HCT116 (cell line): ENCODE measurements around the gene TBC1D16. TPM values are rescaled to one million over a fixed set of nuclear protein-coding genes. Genes with fewer than 3 reads are reported as not detected.

Experiments used
- ATAC-seq: fragments of 200-7000 bp; cut with Tn5 transposase; 2 replicates; pipeline ENCODE4 v1.9.1; 2020; ENCODE audit warnings: mild to moderate bottlenecking, moderate library complexity
- BruUV-seq: library from RNA; stranded (reverse); fragments of 400-500 nt; replicated peaks from 2 replicates; lab custom pipeline; 2021; lab: Mats Ljungman, UMichigan
- CTCF ChIA-PET: fragments of 300-600 bp; sonication (Branson Sonifier 250); formaldehyde crosslinking; loops from one replicate; lab custom pipeline; 2021; ENCODE audit warnings: antibody characterized with exemption; lab: Charles Lee
- POLR2A ChIA-PET: fragments of 300-600, 350-600 bp; sonication (Branson Sonifier 250); formaldehyde crosslinking; loops from one replicate; lab custom pipeline; 2021; ENCODE audit warnings: antibody characterized with exemption; lab: Charles Lee
- RAD21 ChIA-PET, 2 experiments: fragments of 300-600 bp; sonication (Branson Sonifier 250); formaldehyde crosslinking; loops; one replicate each; lab custom pipeline; 2023; ENCODE audit warnings: low total read pairs in 2 of 2; ENCODE audit not compliant: uncharacterized antibody in 2 of 2, unreplicated experiment in 2 of 2, low non-redundant PET in 1 of 2; lab: Charles Lee
- DNase-seq: peaks from one replicate; pipeline ENCODE4 v3.0.0-alpha.2; 2010; ENCODE audit warnings: low read depth, low spot score
- H2AFZ ChIP-seq: fragments of 200-600 bp; shearing (Covaris generic), sonication (generic); 2 replicates; pipeline ENCODE4 v1.6.1; 2017; ENCODE audit warnings: low read depth, mixed run types, mixed read lengths, antibody characterized with exemption, low read length; ENCODE audit not compliant: poor library complexity, severe bottlenecking
- H3K27ac ChIP-seq: 2 replicates; pipeline ENCODE4 v1.5.1; 2012; ENCODE audit warnings: low read depth, low read length
- H3K27me3 ChIP-seq: fragments of 200-600 bp; sonication (generic); 2 replicates; pipeline ENCODE4 v1.6.1; 2016; ENCODE audit warnings: mixed run types, low read length, mixed read lengths; ENCODE audit not compliant: insufficient read depth
- H3K36me3 ChIP-seq, 2 experiments: fragments of 200-500 bp in 1 of 2; fragments of 200-600 bp in 1 of 2; sonication (Bioruptor generic) in 1 of 2; sonication (generic) in 1 of 2; 2 replicates each; pipeline versions ENCODE4 v1.5.1 to v1.6.1; 2014 to 2016; ENCODE audit warnings: low read length in 2 of 2, inconsistent platforms in 1 of 2, mixed read lengths in 1 of 2, mixed run types in 1 of 2; ENCODE audit not compliant: insufficient read depth in 2 of 2, control insufficient read depth in 1 of 2
- H3K4me1 ChIP-seq, 2 experiments: fragments of 200-600 bp in 1 of 2; sonication (generic) in 1 of 2; 2 replicates each; pipeline versions ENCODE4 v1.5.1 to v1.6.1; 2012 to 2017; ENCODE audit warnings: low read length in 2 of 2, inconsistent platforms in 1 of 2, mild to moderate bottlenecking in 1 of 2, mixed read lengths in 1 of 2, mixed run types in 1 of 2, moderate library complexity in 1 of 2; ENCODE audit not compliant: insufficient read depth in 2 of 2, control insufficient read depth in 1 of 2
- H3K4me2 ChIP-seq: fragments of 200-600 bp; sonication (generic); 2 replicates; pipeline ENCODE4 v1.6.1; 2017; ENCODE audit warnings: mixed run types, low read length, mixed read lengths
- H3K4me3 ChIP-seq, 2 experiments: fragments of 200-600 bp in 1 of 2; sonication (generic) in 1 of 2; replicated peaks in 1 of 2; 2 replicates each; pipeline ENCODE4 v1.5.1; 2011 to 2016; ENCODE audit warnings: low read length in 2 of 2, control low read depth in 1 of 2, low read depth in 1 of 2, mild to moderate bottlenecking in 1 of 2, mixed read lengths in 1 of 2, mixed run types in 1 of 2
- H3K79me2 ChIP-seq: fragments of 200-600 bp; sonication (generic); 2 replicates; pipeline ENCODE4 v1.6.1; 2017; ENCODE audit warnings: mild to moderate bottlenecking, mixed run types, low read length, moderate library complexity, mixed read lengths; ENCODE audit not compliant: insufficient read depth
- H3K9ac ChIP-seq: fragments of 200-600 bp; sonication (generic); 2 replicates; pipeline ENCODE4 v1.6.1; 2016; ENCODE audit warnings: low read length, mixed read lengths
- H3K9me2 ChIP-seq: fragments of 200-600 bp; sonication (generic), shearing (Covaris generic); 2 replicates; pipeline ENCODE4 v1.6.1; 2017; ENCODE audit warnings: mixed run types, mild to moderate bottlenecking, moderate library complexity; ENCODE audit not compliant: insufficient read depth
- H3K9me3 ChIP-seq, 2 experiments: fragments of 200-500 bp in 1 of 2; fragments of 200-600 bp in 1 of 2; sonication (Bioruptor generic) in 1 of 2; sonication (generic) in 1 of 2; 2 replicates each; pipeline ENCODE4 v1.6.1; 2014 to 2017; ENCODE audit warnings: low read length in 2 of 2, mixed read lengths in 2 of 2, inconsistent platforms in 1 of 2, low read depth in 1 of 2, mild to moderate bottlenecking in 1 of 2, mixed run types in 1 of 2, moderate library complexity in 1 of 2; ENCODE audit not compliant: control insufficient read depth in 1 of 2, insufficient read depth in 1 of 2
- H4K20me1 ChIP-seq: fragments of 200-600 bp; sonication (generic), shearing (Covaris generic); 2 replicates; pipeline ENCODE4 v1.6.1; 2017; ENCODE audit warnings: mixed run types, mild to moderate bottlenecking, moderate library complexity; ENCODE audit not compliant: insufficient read depth
- ATF3 ChIP-seq: IDR thresholded peaks from 2 replicates; pipeline ENCODE4 v1.6.1; 2012
- EZH2phosphoT487 ChIP-seq: fragments of 200-600 bp; IDR thresholded peaks from 2 replicates; pipeline ENCODE4 v1.6.1; 2018; ENCODE audit warnings: antibody characterized with exemption, borderline replicate concordance
- FOSL1 ChIP-seq: IDR thresholded peaks from 2 replicates; pipeline ENCODE4 v1.6.1; 2012; ENCODE audit warnings: low read depth
- POLR2A ChIP-seq: IDR thresholded peaks from 2 replicates; pipeline ENCODE4 v1.7.0; 2011; ENCODE audit warnings: borderline replicate concordance; ENCODE audit not compliant: insufficient read depth, insufficient read length; ENCODE audit errors: extremely low read depth
- POLR2AphosphoS5 ChIP-seq: IDR thresholded peaks from 2 replicates; pipeline ENCODE4 v1.6.1; 2011; ENCODE audit warnings: mild to moderate bottlenecking, low read depth, low read length, moderate library complexity
- SIN3A ChIP-seq: IDR thresholded peaks from 2 replicates; pipeline ENCODE4 v1.6.1; 2012; ENCODE audit warnings: low read depth
- SP1 ChIP-seq: IDR thresholded peaks from 2 replicates; pipeline ENCODE4 v1.6.1; 2012; ENCODE audit warnings: low read depth
- TCF7L2 ChIP-seq: IDR thresholded peaks from 2 replicates; pipeline ENCODE4 v1.7.0; 2011; ENCODE audit warnings: borderline replicate concordance, inconsistent platforms; ENCODE audit not compliant: insufficient read depth, insufficient read length; ENCODE audit errors: extremely low read depth
- ZBTB33 ChIP-seq: IDR thresholded peaks from 2 replicates; pipeline ENCODE4 v1.6.1; 2011; ENCODE audit warnings: mild to moderate bottlenecking, low read length, moderate library complexity; ENCODE audit not compliant: insufficient replicate concordance; ENCODE audit errors: extremely low read depth
- ZNF274 ChIP-seq: fragments of 200-500 bp; sonication (Bioruptor generic); IDR thresholded peaks from 2 replicates; pipeline ENCODE4 v1.6.1; 2014; ENCODE audit warnings: mild to moderate bottlenecking, low read depth, low read length, inconsistent platforms
- intact Hi-C: fragments of 100-400 bp; cut with micrococcal nuclease; formaldehyde crosslinking; loops from 2 replicates; pipeline ENCODE4 v1.10.0; 2022
- total RNA-seq: library from RNA; stranded (reverse); gene quantifications from one replicate; pipeline ENCODE4 v1.2.1, GENCODE V29; 2021; ENCODE audit not compliant: unreplicated experiment
- TF ChIP-seq, protein P1 (sequence below): IDR thresholded peaks from 2 replicates; pipeline ENCODE4 v1.6.1; 2012

Gene TBC1D16
- total RNA-seq, 1 experiment from 2014 or later: 31.1 TPM

DNA sequence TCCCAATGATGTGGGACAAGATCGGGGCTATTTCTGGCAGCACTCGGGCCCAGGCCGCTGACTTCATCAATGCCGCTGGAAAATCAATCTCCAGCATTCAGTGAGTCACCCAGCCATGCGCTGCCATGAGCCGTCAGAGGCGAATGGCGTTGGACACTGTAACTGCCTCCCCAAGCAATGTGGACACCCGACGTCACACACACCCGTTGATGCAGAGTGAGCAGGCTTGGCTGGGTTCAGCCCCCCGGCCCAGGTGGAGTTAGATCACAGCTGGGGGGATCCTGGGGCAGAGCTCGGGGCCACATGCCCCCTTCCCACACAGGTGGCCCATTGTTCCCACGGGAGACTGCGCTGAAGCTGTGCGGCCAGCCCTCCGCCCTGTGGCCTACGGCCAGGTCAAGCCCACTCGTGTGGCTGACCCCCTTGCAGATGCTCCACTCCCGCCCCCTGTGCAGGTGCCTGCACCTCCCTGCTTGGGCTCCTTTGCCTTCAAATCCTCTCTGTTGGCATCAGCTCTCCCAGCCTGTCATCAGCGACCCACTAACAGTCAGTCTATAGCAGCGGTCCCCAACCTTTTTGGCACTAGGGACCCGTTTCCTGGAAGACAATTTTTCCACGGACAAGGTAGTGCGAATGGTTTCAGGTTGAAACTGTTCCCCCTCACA, 89.9 kb downstream of the TBC1D16 start:
- Histone ChIP-seq H3K4me3 (no peak overlapping the region), H3K9ac (no peak overlapping the region)

More for the DNA sequence above, 89.9 kb downstream of the TBC1D16 start:
- DNase-seq: no peak
- RAD21 ChIA-PET: no interaction called here
- Histone ChIP-seq H4K20me1 (no peaks in the 10 kb centered on the region), H3K36me3 (peaks cover 0 to 3% of the 10 kb centered on the region in 2 experiments; a peak in 1 of 4 replicates), H3K4me1 (peaks cover 0 to 5% of the 10 kb centered on the region in 2 experiments; a peak in 1 of 4 replicates), H3K79me2 (no peaks in the 10 kb centered on the region), H3K9me3 (no peaks in the 10 kb centered on the region), H3K27me3 (no peaks in the 10 kb centered on the region), H3K27ac (no peak overlapping the region), H2AFZ (no peak overlapping the region), H3K9me2 (no peaks in the 10 kb centered on the region), H3K4me2 (no peak overlapping the region)
- BruUV-seq: no TSS peak
- intact Hi-C loops: no loop called here
- CTCF ChIA-PET: no interaction called here
- POLR2A ChIA-PET: no interaction called here
- TF ChIP-seq TCF7L2 (no peak), ATF3 (no peak), POLR2A (no peak), FOSL1 (no peak), ZBTB33 (no peak), SIN3A (no peak), ZNF274 (no peak), POLR2AphosphoS5 (no peak), EZH2phosphoT487 (no peak), SP1 (no peak)
- TF ChIP-seq, protein P1, sequence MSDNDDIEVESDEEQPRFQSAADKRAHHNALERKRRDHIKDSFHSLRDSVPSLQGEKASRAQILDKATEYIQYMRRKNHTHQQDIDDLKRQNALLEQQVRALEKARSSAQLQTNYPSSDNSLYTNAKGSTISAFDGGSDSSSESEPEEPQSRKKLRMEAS: no peak
- TF ChIP-seq, all 23 proteins: peak for 0
- ATAC-seq: no peak
